H9 (cell line): ENCODE results near the gene TRIM24. TPM values are rescaled to one million over a fixed set of nuclear protein-coding genes. Genes with fewer than 3 reads are reported as not detected.

Experiments
- DNase-seq: peaks from one replicate; pipeline ENCODE4 v3.0.0-alpha.2; 2017
- H2AFZ ChIP-seq: one replicate; pipeline ENCODE4 v1.6.1; 2013; ENCODE audit warnings: mild to moderate bottlenecking, low read length, control low read depth, moderate library complexity
- H2AK5ac ChIP-seq: 2 replicates; pipeline ENCODE4 v1.6.1; 2013; ENCODE audit warnings: low read length, control low read depth, mixed read lengths; ENCODE audit not compliant: insufficient read length
- H2BK120ac ChIP-seq: one replicate; pipeline ENCODE4 v1.6.1; 2013; ENCODE audit warnings: low read depth, mild to moderate bottlenecking, low read length, control low read depth, inconsistent platforms; ENCODE audit not compliant: poor library complexity, severe bottlenecking
- H2BK12ac ChIP-seq: 2 replicates; pipeline ENCODE4 v1.6.1; 2013; ENCODE audit warnings: low read length, control low read depth, mixed read lengths, low read depth; ENCODE audit not compliant: insufficient read length
- H2BK15ac ChIP-seq: 2 replicates; pipeline ENCODE4 v1.6.1; 2013; ENCODE audit warnings: low read depth, low read length, control low read depth
- H2BK20ac ChIP-seq: one replicate; pipeline ENCODE4 v1.6.1; 2013; ENCODE audit warnings: low read depth, mild to moderate bottlenecking, low read length, control low read depth, inconsistent platforms; ENCODE audit not compliant: poor library complexity, severe bottlenecking
- H2BK5ac ChIP-seq: 2 replicates; pipeline ENCODE4 v1.6.1; 2013; ENCODE audit warnings: low read length, control low read depth, mixed read lengths; ENCODE audit not compliant: insufficient read length
- H3K14ac ChIP-seq: 2 replicates; pipeline ENCODE4 v1.6.1; 2013; ENCODE audit warnings: low read length, control low read depth; ENCODE audit not compliant: insufficient read depth
- H3K18ac ChIP-seq: 2 replicates; pipeline ENCODE4 v1.6.1; 2013; ENCODE audit warnings: low read depth, mild to moderate bottlenecking, mixed read lengths, low read length, control low read depth; ENCODE audit not compliant: insufficient read length
- H3K23ac ChIP-seq: 2 replicates; pipeline ENCODE4 v1.6.1; 2013; ENCODE audit warnings: low read length, control low read depth, mixed read lengths, low read depth; ENCODE audit not compliant: insufficient read length
- H3K23me2 ChIP-seq: 2 replicates; pipeline ENCODE4 v1.6.1; 2013; ENCODE audit warnings: low read depth, mild to moderate bottlenecking, mixed read lengths, low read length, control low read depth; ENCODE audit not compliant: insufficient read length, poor library complexity, severe bottlenecking
- H3K27ac ChIP-seq: 2 replicates; pipeline ENCODE4 v1.5.1; 2013; ENCODE audit warnings: low read length, control low read depth, mixed read lengths, low read depth; ENCODE audit not compliant: insufficient read length
- H3K27me3 ChIP-seq: 2 replicates; pipeline ENCODE4 v1.6.1; 2013; ENCODE audit warnings: low read length, control low read depth, inconsistent platforms; ENCODE audit not compliant: insufficient read depth
- H3K4ac ChIP-seq: 2 replicates; pipeline ENCODE4 v1.6.1; 2013; ENCODE audit warnings: low read depth, mild to moderate bottlenecking, control low read depth, inconsistent platforms, low read length, moderate library complexity
- H3K4me1 ChIP-seq: 2 replicates; pipeline ENCODE4 v1.6.1; 2013; ENCODE audit warnings: low read length, control low read depth, inconsistent platforms; ENCODE audit not compliant: insufficient read depth
- H3K4me2 ChIP-seq: 2 replicates; pipeline ENCODE4 v1.6.1; 2013; ENCODE audit warnings: low read length, control low read depth, mixed read lengths; ENCODE audit not compliant: insufficient read length, insufficient read depth
- H3K56ac ChIP-seq: 2 replicates; pipeline ENCODE4 v1.6.1; 2013; ENCODE audit warnings: low read depth, mild to moderate bottlenecking, mixed read lengths, low read length, control low read depth; ENCODE audit not compliant: insufficient read length
- H3K79me1 ChIP-seq: 2 replicates; pipeline ENCODE4 v1.6.1; 2013; ENCODE audit warnings: low read depth, mild to moderate bottlenecking, moderate library complexity, low read length, control low read depth, inconsistent platforms; ENCODE audit not compliant: insufficient read depth, poor library complexity, severe bottlenecking
- H3K79me2 ChIP-seq: 2 replicates; pipeline ENCODE4 v1.6.1; 2013; ENCODE audit warnings: low read length, control low read depth, inconsistent platforms; ENCODE audit not compliant: insufficient read depth
- H3K9ac ChIP-seq: 2 replicates; pipeline ENCODE4 v1.6.1; 2013; ENCODE audit warnings: low read length, control low read depth, mixed read lengths; ENCODE audit not compliant: insufficient read length; ENCODE audit errors: extremely low read depth
- H3K9me3 ChIP-seq: one replicate; pipeline ENCODE4 v1.6.1; 2013; ENCODE audit warnings: low read depth, low read length, inconsistent platforms; ENCODE audit not compliant: control insufficient read depth
- H3T11ph ChIP-seq: one replicate; pipeline ENCODE4 v1.6.1; 2013; ENCODE audit warnings: mild to moderate bottlenecking, low read length, control low read depth, inconsistent platforms
- H4K20me1 ChIP-seq: one replicate; pipeline ENCODE4 v1.6.1; 2013; ENCODE audit not compliant: control insufficient read depth, insufficient read length, insufficient read depth
- H4K5ac ChIP-seq: 2 replicates; pipeline ENCODE4 v1.6.1; 2013; ENCODE audit warnings: low read depth, mild to moderate bottlenecking, mixed read lengths, low read length, control low read depth; ENCODE audit not compliant: insufficient read length
- H4K8ac ChIP-seq: replicated peaks from 2 replicates; pipeline ENCODE4 v1.6.1; 2013; ENCODE audit warnings: low read length, control low read depth, mixed read lengths, low read depth; ENCODE audit not compliant: insufficient read length
- H4K91ac ChIP-seq: 2 replicates; pipeline ENCODE4 v1.6.1; 2013; ENCODE audit warnings: low read depth, mild to moderate bottlenecking, moderate library complexity, mixed read lengths, low read length, control low read depth; ENCODE audit not compliant: insufficient read length
- H3K27ac Mint-ChIP-seq, 3 experiments: 2 replicates in 2 of 3; 3 replicates in 1 of 3; pipeline ENCODE4 v1.8.0; 2020 to 2021; ENCODE audit warnings: mixed read lengths in 3 of 3, mild to moderate bottlenecking in 1 of 3, moderate library complexity in 1 of 3
- H3K27me3 Mint-ChIP-seq: 2 replicates; pipeline ENCODE4 v1.8.0; 2021; ENCODE audit warnings: low read depth, mild to moderate bottlenecking, moderate library complexity, mixed read lengths
- H3K36me3 Mint-ChIP-seq, 3 experiments: 2 replicates in 2 of 3; 3 replicates in 1 of 3; pipeline ENCODE4 v1.8.0; 2020 to 2021; ENCODE audit warnings: low read depth in 3 of 3, mixed read lengths in 3 of 3; ENCODE audit not compliant: insufficient read depth in 1 of 3
- H3K4me1 Mint-ChIP-seq, 2 experiments: 2 replicates each; pipeline ENCODE4 v1.8.0; 2020; ENCODE audit warnings: mixed read lengths in 2 of 2
- H3K4me3 Mint-ChIP-seq, 2 experiments: 2 replicates in 1 of 2; 3 replicates in 1 of 2; pipeline ENCODE4 v1.8.0; 2020 to 2021; ENCODE audit warnings: mild to moderate bottlenecking in 2 of 2, mixed read lengths in 2 of 2, moderate library complexity in 1 of 2
- H3K9me3 Mint-ChIP-seq, 2 experiments: 2 replicates in 1 of 2; 3 replicates in 1 of 2; pipeline ENCODE4 v1.8.0; 2020; ENCODE audit warnings: mild to moderate bottlenecking in 2 of 2, mixed read lengths in 2 of 2, moderate library complexity in 1 of 2
- WGBS: extraction: QIAGEN DNeasy Blood & Tissue Kit; methylation state at CpG from one replicate; pipeline ENCODE4 v1.1.7; 2013; ENCODE audit warnings: missing lambda C conversion rate, low lambda C conversion rate, mixed read lengths; ENCODE audit not compliant: insufficient read length; ENCODE audit errors: extremely low coverage; 5-methylcytosine and 5-hydroxymethylcytosine counted together
- total RNA-seq: library from RNA; stranded (reverse); gene quantifications from 2 replicates; pipeline ENCODE4 v1.2.1, GENCODE V29; 2021
- TF ChIP-seq, protein P1 (sequence below): fragments of 200-600 bp; sonication (generic); conservative IDR thresholded peaks from 3 replicates; pipeline ENCODE4 v1.8.0; 2021; ENCODE audit warnings: antibody characterized with exemption, mild to moderate bottlenecking

TRIM24 gene
- total RNA-seq, 1 experiment from 2014 or later: 260 TPM

DNA sequence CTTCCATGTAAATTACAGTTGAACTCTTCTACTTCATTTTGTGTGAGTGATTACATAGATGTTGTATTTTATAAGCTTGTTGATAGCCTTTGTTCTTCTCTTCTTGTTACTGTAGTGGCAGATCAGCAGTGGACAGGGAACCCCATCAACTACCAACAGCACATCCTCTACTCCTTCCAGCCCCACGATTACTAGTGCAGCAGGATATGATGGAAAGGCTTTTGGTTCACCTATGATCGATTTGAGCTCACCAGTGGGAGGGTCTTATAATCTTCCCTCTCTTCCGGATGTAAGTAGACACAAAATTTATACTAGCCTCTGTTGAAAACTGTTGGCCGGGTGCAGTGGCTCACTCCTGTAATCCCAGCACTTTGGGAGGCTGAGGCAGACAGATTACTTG, 110.7 kb downstream of the TRIM24 start:
- no peak overlapping the region for H2AFZ ChIP-seq
- H2BK15ac ChIP-seq: no peak overlapping the region
- Mint-ChIP-seq H3K9me3 (peaks cover 3% of the 10 kb centered on the region in 2 experiments), H3K36me3 (peaks cover 59 to 89% (median 87%) of the 10 kb centered on the region in 3 experiments), H3K27me3 (peaks cover 2% of the 10 kb centered on the region; the same call in 1 of the 2 replicates), H3K4me1 (peaks cover 1 to 6% of the 10 kb centered on the region in 2 experiments; a peak in 2 of 4 replicates), H3K27ac (peak overlapping the region in 1 of 3 experiments; percentile 75; a peak in 2 of 7 replicates), H3K4me3 (no peak overlapping the region)
- no peak overlapping the region for H3K9ac ChIP-seq
- no peak overlapping the region for H2AK5ac ChIP-seq
- H3K27ac ChIP-seq: no peak overlapping the region
- no peak overlapping the region for H2BK12ac ChIP-seq
- no peak overlapping the region for H2BK5ac ChIP-seq
- H4K91ac ChIP-seq: no peak overlapping the region
- H3K79me1 ChIP-seq: no peaks in the 10 kb centered on the region
- H4K20me1 ChIP-seq: no peaks in the 10 kb centered on the region
- H2BK20ac ChIP-seq: no peak overlapping the region
- TF ChIP-seq, protein P1, sequence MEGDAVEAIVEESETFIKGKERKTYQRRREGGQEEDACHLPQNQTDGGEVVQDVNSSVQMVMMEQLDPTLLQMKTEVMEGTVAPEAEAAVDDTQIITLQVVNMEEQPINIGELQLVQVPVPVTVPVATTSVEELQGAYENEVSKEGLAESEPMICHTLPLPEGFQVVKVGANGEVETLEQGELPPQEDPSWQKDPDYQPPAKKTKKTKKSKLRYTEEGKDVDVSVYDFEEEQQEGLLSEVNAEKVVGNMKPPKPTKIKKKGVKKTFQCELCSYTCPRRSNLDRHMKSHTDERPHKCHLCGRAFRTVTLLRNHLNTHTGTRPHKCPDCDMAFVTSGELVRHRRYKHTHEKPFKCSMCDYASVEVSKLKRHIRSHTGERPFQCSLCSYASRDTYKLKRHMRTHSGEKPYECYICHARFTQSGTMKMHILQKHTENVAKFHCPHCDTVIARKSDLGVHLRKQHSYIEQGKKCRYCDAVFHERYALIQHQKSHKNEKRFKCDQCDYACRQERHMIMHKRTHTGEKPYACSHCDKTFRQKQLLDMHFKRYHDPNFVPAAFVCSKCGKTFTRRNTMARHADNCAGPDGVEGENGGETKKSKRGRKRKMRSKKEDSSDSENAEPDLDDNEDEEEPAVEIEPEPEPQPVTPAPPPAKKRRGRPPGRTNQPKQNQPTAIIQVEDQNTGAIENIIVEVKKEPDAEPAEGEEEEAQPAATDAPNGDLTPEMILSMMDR: no peak
- H3K27me3 ChIP-seq: no peaks in the 10 kb centered on the region
- no peak for DNase-seq
- H3K4me2 ChIP-seq: no peak overlapping the region
- H3K79me2 ChIP-seq: no peaks in the 10 kb centered on the region
- H3K23ac ChIP-seq: no peak overlapping the region
- peaks cover 11% of the 10 kb centered on the region for H3K9me3 ChIP-seq
- no peak overlapping the region for H3K4ac ChIP-seq
- H3K4me1 ChIP-seq: no peaks in the 10 kb centered on the region
- no peak overlapping the region for H3K18ac ChIP-seq
- WGBS: no CpG with 5 or more reads among the region's 4 CpGs
- H3T11ph ChIP-seq: no peak overlapping the region
- H2BK120ac ChIP-seq: no peak overlapping the region
- no peak overlapping the region for H4K8ac ChIP-seq
- no peaks in the 10 kb centered on the region for H3K23me2 ChIP-seq
- no peak overlapping the region for H4K5ac ChIP-seq
- no peak overlapping the region for H3K56ac ChIP-seq
- H3K14ac ChIP-seq: no peak overlapping the region
